Loucy (cell line): ENCODE measurements around the gene ZC2HC1B.

Source experiments
- H2AFZ ChIP-seq: fragments of 200-600 bp; sonication (generic); 2 replicates; pipeline ENCODE4 v1.6.0; 2016; ENCODE audit warnings: antibody characterized with exemption, mild to moderate bottlenecking, low read length, moderate library complexity
- H3F3A ChIP-seq: fragments of 200-600 bp; 2 replicates; pipeline ENCODE4 v1.6.0; 2016; ENCODE audit warnings: antibody characterized with exemption, low read depth, mild to moderate bottlenecking
- H3K27me3 ChIP-seq: fragments of 200-600 bp; sonication (generic); 2 replicates; pipeline ENCODE4 v1.6.1; 2014; ENCODE audit warnings: low read length, mild to moderate bottlenecking; ENCODE audit not compliant: insufficient read depth, poor library complexity, severe bottlenecking
- H3K36me3 ChIP-seq: fragments of 200-600 bp; sonication (generic); 2 replicates; pipeline ENCODE4 v1.6.1; 2016; ENCODE audit warnings: low read length; ENCODE audit not compliant: insufficient read depth
- H3K4me1 ChIP-seq: fragments of 200-600 bp; sonication (generic); 2 replicates; pipeline ENCODE4 v1.5.1; 2014; ENCODE audit warnings: low read length, mild to moderate bottlenecking; ENCODE audit not compliant: insufficient read depth, poor library complexity, severe bottlenecking
- H3K4me2 ChIP-seq: fragments of 200-600 bp; sonication (generic); 2 replicates; pipeline ENCODE4 v1.6.0; 2014; ENCODE audit warnings: antibody characterized with exemption, low read length, low read depth, mild to moderate bottlenecking; ENCODE audit not compliant: poor library complexity, severe bottlenecking
- H3K4me3 ChIP-seq: fragments of 200-600 bp; sonication (generic); 2 replicates; pipeline ENCODE4 v1.5.1; 2014; ENCODE audit warnings: low read length, mild to moderate bottlenecking, mixed read lengths; ENCODE audit not compliant: poor library complexity, severe bottlenecking
- H3K79me2 ChIP-seq: fragments of 200-600 bp; sonication (generic); 2 replicates; pipeline ENCODE4 v1.6.1; 2014; ENCODE audit warnings: low read length; ENCODE audit not compliant: insufficient read depth
- H3K9ac ChIP-seq: fragments of 200-600 bp; sonication (generic); 2 replicates; pipeline ENCODE4 v1.6.0; 2014; ENCODE audit warnings: mild to moderate bottlenecking, low read depth, low read length, moderate library complexity; ENCODE audit not compliant: poor library complexity, severe bottlenecking
- H3K9me2 ChIP-seq: fragments of 200-600 bp; sonication (generic); replicated peaks from 2 replicates; pipeline ENCODE4 v1.6.1; 2016; ENCODE audit warnings: low read depth, low read length, mixed read lengths
- H3K9me3 ChIP-seq: fragments of 200-600 bp; sonication (generic); 2 replicates; pipeline ENCODE4 v1.6.1; 2014; ENCODE audit warnings: mild to moderate bottlenecking, antibody characterized with exemption, low read length, low read depth; ENCODE audit not compliant: insufficient read depth
- H4K20me1 ChIP-seq: fragments of 200-600 bp; sonication (generic); 2 replicates; pipeline ENCODE4 v1.6.0; 2014; ENCODE audit warnings: antibody characterized with exemption, low read length, mild to moderate bottlenecking; ENCODE audit not compliant: insufficient read depth, poor library complexity, severe bottlenecking
- CTCF ChIP-seq: fragments of 200-600 bp; sonication (generic); conservative IDR thresholded peaks from 2 replicates; pipeline ENCODE4 v1.5.1; 2014; ENCODE audit warnings: mild to moderate bottlenecking, antibody characterized with exemption, low read length
- EZH2phosphoT487 ChIP-seq: fragments of 200-600 bp; IDR thresholded peaks from 2 replicates; pipeline ENCODE4 v1.6.1; 2018; ENCODE audit warnings: antibody characterized with exemption, mild to moderate bottlenecking, moderate library complexity, borderline replicate concordance

Gene ZC2HC1B

GRCh38 chr6:143838395-143838794, 25.9 kb upstream of the ZC2HC1B start:
- no peak overlapping the region for H3K4me3 ChIP-seq
- H3K4me1 ChIP-seq: peaks cover 5% of the 10 kb centered on the region
- no peaks in the 10 kb centered on the region for H3K36me3 ChIP-seq

DNA sequence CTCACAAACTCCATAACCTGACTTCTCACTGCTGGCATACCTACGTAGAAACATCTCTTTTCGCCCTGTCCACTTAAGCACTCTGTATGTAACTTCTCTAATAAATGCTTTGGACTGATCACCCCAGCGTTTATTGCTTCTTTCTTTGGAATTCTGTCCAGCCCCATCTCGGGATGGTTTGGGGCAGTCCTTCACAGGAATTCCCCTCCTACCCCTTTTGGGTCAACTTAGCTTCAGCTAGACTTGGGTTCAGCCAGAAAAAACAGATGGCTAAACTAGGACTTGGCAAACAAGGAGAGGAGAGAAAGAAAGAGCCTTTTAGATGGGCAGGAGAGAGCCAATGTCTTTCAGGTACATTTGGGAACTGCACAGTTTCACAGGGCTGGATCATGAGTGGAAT, 25.1 kb upstream of the ZC2HC1B start:
- Histone ChIP-seq H2AFZ (no peak overlapping the region), H3K4me1 (peaks cover 6% of the 10 kb centered on the region), H3K36me3 (no peaks in the 10 kb centered on the region)

More at GRCh38 chr6:143838395-143838794, 25.9 kb upstream of the ZC2HC1B start:
- Histone ChIP-seq H3K9ac (no peak overlapping the region), H2AFZ (no peak overlapping the region), H3K4me2 (no peak overlapping the region), H3K9me2 (no peaks in the 10 kb centered on the region), H3F3A (no peaks in the 10 kb centered on the region), H3K27me3 (no peaks in the 10 kb centered on the region), H3K9me3 (no peaks in the 10 kb centered on the region), H3K79me2 (peaks cover 3% of the 10 kb centered on the region), H4K20me1 (no peaks in the 10 kb centered on the region)
- TF ChIP-seq CTCF (no peak), EZH2phosphoT487 (no peak)

DNA sequence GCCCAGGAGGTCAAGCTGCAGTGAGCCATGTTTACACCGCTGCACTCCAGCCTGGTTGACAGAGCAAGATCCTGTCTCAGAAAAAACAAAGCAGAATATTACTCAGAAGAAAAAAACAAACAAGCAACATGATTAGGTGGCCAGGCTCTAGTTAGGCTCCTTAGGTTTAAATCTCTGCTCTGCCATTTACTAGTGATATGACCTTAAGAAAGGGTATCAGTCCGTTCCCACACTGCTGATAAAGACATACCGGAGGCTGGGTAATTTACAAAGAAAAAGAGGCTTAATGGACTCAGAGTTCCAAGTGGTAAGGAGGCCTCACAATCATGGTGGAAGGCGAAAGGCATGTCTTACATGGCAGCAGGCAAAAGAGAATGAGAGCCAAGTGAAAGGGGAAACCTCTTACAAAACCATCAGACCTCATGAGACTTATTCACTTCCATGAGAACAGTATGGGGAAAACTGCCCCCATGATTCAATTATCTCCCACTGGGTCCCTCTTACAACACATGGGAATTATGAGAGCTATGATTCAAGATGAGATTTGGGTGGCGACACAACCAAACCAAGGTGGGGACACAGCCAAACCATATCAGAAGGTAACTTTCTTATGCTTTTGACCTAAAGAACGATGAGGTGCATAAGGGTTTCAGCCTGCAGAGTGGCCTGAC, 23.5 kb upstream of the ZC2HC1B start:
- TF ChIP-seq CTCF (no peak), EZH2phosphoT487 (no peak)
- Histone ChIP-seq H3K36me3 (peaks cover 1% of the 10 kb centered on the region; the same call in 1 of the 2 replicates), H3K27me3 (no peaks in the 10 kb centered on the region), H3K9me3 (no peaks in the 10 kb centered on the region), H4K20me1 (peaks cover 11% of the 10 kb centered on the region), H3K4me2 (no peak overlapping the region), H3K9ac (no peak overlapping the region), H3K4me1 (peaks cover 20% of the 10 kb centered on the region), H3F3A (no peaks in the 10 kb centered on the region), H3K79me2 (peaks cover 27% of the 10 kb centered on the region), H3K4me3 (no peak overlapping the region), H2AFZ (no peak overlapping the region), H3K9me2 (no peaks in the 10 kb centered on the region)

More for the DNA sequence above, 25.1 kb upstream of the ZC2HC1B start:
- H3K9ac ChIP-seq: no peak overlapping the region
- H4K20me1 ChIP-seq: peaks cover 2% of the 10 kb centered on the region
- no peaks in the 10 kb centered on the region for H3K27me3 ChIP-seq
- H3K4me2 ChIP-seq: no peak overlapping the region
- H3K9me2 ChIP-seq: no peaks in the 10 kb centered on the region
- no peak overlapping the region for H3K4me3 ChIP-seq
- H3F3A ChIP-seq: no peaks in the 10 kb centered on the region
- H3K9me3 ChIP-seq: no peaks in the 10 kb centered on the region
- TF ChIP-seq EZH2phosphoT487: no peak
- no peak for TF ChIP-seq CTCF
- peaks cover 11% of the 10 kb centered on the region for H3K79me2 ChIP-seq
